22Rv1 (cell line): ENCODE results near the gene E2F2.

Experiments
- H3K27ac ChIP-seq: fragments of 450-650 bp; 2 replicates; pipeline ENCODE4 v1.5.1; 2017
- CTCF ChIP-seq: fragments of 450-650 bp; IDR thresholded peaks from 2 replicates; pipeline ENCODE4 v1.5.1; 2017; ENCODE audit warnings: mild to moderate bottlenecking
- ZFX ChIP-seq: fragments of 450-650 bp; IDR thresholded peaks from 2 replicates; pipeline ENCODE4 v1.6.1; 2017; ENCODE audit warnings: antibody characterized with exemption, borderline replicate concordance

Gene E2F2

GRCh38 chr1:23530087-23530746, 816 bp downstream of the E2F2 start:
- peak overlapping the region; percentile 98 for H3K27ac ChIP-seq
- TF ChIP-seq CTCF (no peak; the same call in 1 of the 2 replicates), ZFX (no peak)

- TF ChIP-seq CTCF (no peak), ZFX (no peak)
- peak overlapping the region; percentile 98 for H3K27ac ChIP-seq
Observed at GRCh38 chr1:23529146-23530086, 1.6 kb downstream of the E2F2 start.

- peak overlapping the region; percentile 98 for H3K27ac ChIP-seq
- TF ChIP-seq ZFX = no peak
- TF ChIP-seq CTCF = peak; percentile 9; the same call in 1 of the 2 replicates
Observed at GRCh38 chr1:23528250-23528978, 2.6 kb downstream of the E2F2 start.

DNA sequence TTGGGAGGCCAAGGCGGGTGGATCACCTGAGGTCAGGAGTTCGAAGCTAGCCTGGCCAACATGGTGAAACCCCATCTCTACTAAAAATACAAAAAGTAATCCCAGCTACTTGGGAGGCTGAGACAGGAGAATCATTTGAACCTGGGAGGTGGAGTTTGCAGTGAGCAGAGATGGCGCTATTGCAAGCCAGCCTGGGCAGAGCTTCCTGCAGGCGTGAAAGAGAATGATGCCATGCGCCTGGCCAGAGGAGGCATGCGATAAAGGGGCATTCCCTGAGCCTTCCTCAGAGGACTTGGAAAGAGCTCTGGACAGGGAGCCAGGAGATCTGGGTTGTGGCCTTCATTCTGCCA, 3.2 kb downstream of the E2F2 start:
- TF ChIP-seq CTCF = peak; percentile 33
- TF ChIP-seq ZFX = no peak
- peak overlapping the region; percentile 98 for H3K27ac ChIP-seq

- no peak for TF ChIP-seq ZFX
- no peak for TF ChIP-seq CTCF
- peak overlapping the region; percentile 98 for H3K27ac ChIP-seq
Observed at GRCh38 chr1:23527366-23527765, 3.7 kb downstream of the E2F2 start.

DNA sequence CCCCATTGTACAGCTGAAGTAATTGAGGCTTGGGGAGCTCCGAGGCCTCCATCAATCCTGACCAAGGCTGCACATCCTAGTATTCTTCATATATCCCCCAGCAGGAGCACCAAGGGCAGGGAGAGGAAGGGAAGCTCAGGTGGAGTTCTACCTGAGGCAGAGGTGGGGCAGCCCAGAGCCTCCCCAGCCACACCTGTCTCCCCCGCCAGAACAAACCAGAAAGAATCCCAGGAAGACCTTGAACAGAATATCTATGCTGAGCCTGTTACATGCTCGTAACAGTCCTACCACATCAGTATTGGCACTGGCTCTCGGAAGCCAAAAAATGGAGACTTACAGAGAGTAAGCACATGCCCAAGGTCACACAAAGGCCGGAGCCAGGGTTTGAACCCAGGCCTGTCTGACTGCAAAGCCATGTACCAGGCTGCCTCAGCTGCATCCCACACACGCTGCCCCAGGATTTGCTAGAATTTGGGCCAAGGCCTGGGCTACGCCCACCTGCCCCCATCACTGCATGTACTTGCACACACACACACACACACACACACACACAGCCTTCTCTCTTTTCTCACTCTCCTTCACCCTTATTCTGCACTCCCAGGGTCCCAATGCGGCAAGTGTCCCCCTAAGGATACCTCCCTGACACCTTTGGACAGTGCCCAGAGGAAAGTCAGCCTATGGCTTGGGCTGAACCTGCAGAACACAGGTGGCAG, 4.5 kb downstream of the E2F2 start:
- H3K27ac ChIP-seq = peak overlapping the region; percentile 98
- TF ChIP-seq CTCF (no peak), ZFX (no peak)
